K562 (cell line): ENCODE data around the gene C3orf70.

ENCODE experiments used
- ATF6 ChIP-seq: sonication (generic); formaldehyde crosslinking; IDR thresholded peaks from 2 replicates; pipeline ENCODE4 v1.4.0; 2020; ENCODE audit warnings: mild to moderate bottlenecking, missing genetic modification reagents
- BRCA1 ChIP-seq, 2 experiments: fragments of 450-650 bp in 1 of 2; sonication (generic) in 1 of 2; formaldehyde crosslinking in 1 of 2; IDR thresholded peaks; 2 replicates each; pipeline versions ENCODE4 v1.5.0 to v1.6.1; 2017 to 2020; ENCODE audit warnings: mild to moderate bottlenecking in 1 of 2, missing genetic modification reagents in 1 of 2
- CTCF ChIP-seq, 3 experiments: IDR thresholded peaks in 2 of 3; conservative IDR thresholded peaks in 1 of 3; 2 replicates each; pipeline ENCODE4 v1.5.1; 2011 to 2012; ENCODE audit warnings: low read length in 3 of 3, mild to moderate bottlenecking in 3 of 3, control low read depth in 2 of 3, improper control_type of control experiment in 1 of 3, inconsistent platforms in 1 of 3, low read depth in 1 of 3, mixed read lengths in 1 of 3, moderate library complexity in 1 of 3; ENCODE audit not compliant: insufficient read depth in 2 of 3
- CXXC5 ChIP-seq: fragments of 250-450 bp; sonication (Bioruptor Pico); IDR thresholded peaks from 2 replicates; pipeline ENCODE4 v1.8.0; 2022; ENCODE audit warnings: inconsistent platforms, mild to moderate bottlenecking, moderate library complexity
- POLR2A ChIP-seq: fragments of 450-650 bp; conservative IDR thresholded peaks from 2 replicates; pipeline ENCODE4 v1.6.1; 2016
- SMAD1 ChIP-seq: fragments of 150-350 bp; IDR thresholded peaks from 2 replicates; pipeline ENCODE4 v1.6.1; 2014; ENCODE audit warnings: low read length, low read depth; ENCODE audit not compliant: partially characterized antibody
- SMARCB1 ChIP-seq: IDR thresholded peaks from 2 replicates; pipeline ENCODE4 v1.6.1; 2011; ENCODE audit warnings: improper control_type of control experiment, low read depth; ENCODE audit not compliant: insufficient read length
- SMARCC2 ChIP-seq: fragments of 450-650 bp; IDR thresholded peaks from 2 replicates; pipeline ENCODE4 v1.6.1; 2017; ENCODE audit warnings: antibody characterized with exemption, moderate library complexity, mild to moderate bottlenecking, low read depth
- TEAD2 ChIP-seq: fragments of 450-650 bp; IDR thresholded peaks from 2 replicates; pipeline ENCODE4 v1.6.1; 2016; ENCODE audit warnings: missing genetic modification characterization, control low read depth, missing compliant biosample characterization
- USF2 ChIP-seq: sonication (generic); formaldehyde crosslinking; IDR thresholded peaks from 2 replicates; pipeline ENCODE4 v1.5.0; 2020; ENCODE audit warnings: missing genetic modification reagents
- ZBTB11 ChIP-seq, 3 experiments: fragments of 200-800 bp in 1 of 3; fragments of 250-450 bp in 1 of 3; fragments of 450-650 bp in 1 of 3; sonication (Bioruptor Pico) in 1 of 3; sonication (Bioruptor generic) in 1 of 3; formaldehyde crosslinking in 1 of 3; IDR thresholded peaks; 2 replicates each; pipeline versions ENCODE4 v1.6.1 to v1.8.0; 2016 to 2022; ENCODE audit warnings: mild to moderate bottlenecking in 2 of 3, missing genetic modification characterization in 2 of 3, missing compliant biosample characterization in 1 of 3, moderate library complexity in 1 of 3
- ZNF121 ChIP-seq: sonication (generic); formaldehyde crosslinking; conservative IDR thresholded peaks from 2 replicates; pipeline ENCODE4 v1.8.0; 2022; ENCODE audit warnings: missing genetic modification reagents
- TF ChIP-seq, protein P1 (sequence below): sonication (generic); formaldehyde crosslinking; IDR thresholded peaks from 2 replicates; pipeline ENCODE4 v1.9.0; 2022; ENCODE audit warnings: mild to moderate bottlenecking, missing genetic modification reagents

- TF ChIP-seq CXXC5 (CRISPR knock-in tag) = no peak
- TF ChIP-seq, protein P1, sequence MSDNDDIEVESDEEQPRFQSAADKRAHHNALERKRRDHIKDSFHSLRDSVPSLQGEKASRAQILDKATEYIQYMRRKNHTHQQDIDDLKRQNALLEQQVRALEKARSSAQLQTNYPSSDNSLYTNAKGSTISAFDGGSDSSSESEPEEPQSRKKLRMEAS (CRISPR knock-in tag) = no peak
- no peak for TF ChIP-seq POLR2A
- TF ChIP-seq SMARCC2 = no peak
- TF ChIP-seq BRCA1 (IDR thresholded peaks at IDR 0.05) = no peak
- no peak for TF ChIP-seq BRCA1 (CRISPR knock-in tag; IDR thresholded peaks at IDR 0.05)
- no peak for TF ChIP-seq CTCF (IDR thresholded peaks at IDR 0.05 in 2 of 3, conservative IDR thresholded peaks at IDR 0.05 in 1 of 3; ENCODE audit: insufficient read depth in 2 of 3, low read depth in 1 of 3, low read length in 3 of 3)
- no peak for TF ChIP-seq TEAD2 (tag)
- no peak for TF ChIP-seq ZBTB11 (CRISPR knock-in tag; IDR thresholded peaks at IDR 0.05)
- TF ChIP-seq USF2 (CRISPR knock-in tag) = no peak
- no peak for TF ChIP-seq SMAD1
- no peak for TF ChIP-seq ATF6
- TF ChIP-seq SMARCB1 = no peak
- no peak for TF ChIP-seq ZNF121 (CRISPR knock-in tag)
Observed at GRCh38 chr3:185081521-185081920, 71.3 kb downstream of the C3orf70 start.
